CD4-positive, alpha-beta T cell treated with Interleukin-6 at 100 ng/mL for 8 hours (primary cell): ENCODE data around the gene EIF2B2.
A peak's percentile ranks its signal among the peaks of the same experiment; 100 is the strongest.

Source experiments
- DNase-seq: peaks from one replicate; pipeline ENCODE4 v3.0.0-alpha.2; 2020; ENCODE audit warnings: mixed read lengths, low spot score

EIF2B2 gene

GRCh38 chr14:75002392-75003249 lies at the start of gene EIF2B2:
EIF2B2 (plus strand) TSS chr14:75002921; CDS start chr14:75002991, 70 bp downstream.
- DNase-seq = peak; percentile 98

- no peak for DNase-seq
Measured at GRCh38 chr14:74953686-74954085, 49.0 kb upstream of the EIF2B2 start.

GRCh38 chr14:74954232-74954946 lies 48.3 kb upstream of the EIF2B2 start:
- DNase-seq = no peak

- no peak for DNase-seq
Measured at GRCh38 chr14:74954947-74955228, 47.8 kb upstream of the EIF2B2 start.

- DNase-seq = peak; percentile 13
Measured at GRCh38 chr14:74955229-74956026, 47.3 kb upstream of the EIF2B2 start, which contains the start of gene PGF. PGF (minus strand) TSS chr14:74955597; CDS start chr14:74955242, 355 bp downstream.

GRCh38 chr14:74956027-74956279 lies 46.8 kb upstream of the EIF2B2 start:
- DNase-seq = no peak

GRCh38 chr14:74956280-74957072 lies 46.2 kb upstream of the EIF2B2 start:
- no peak for DNase-seq

- DNase-seq = no peak
Measured at GRCh38 chr14:74959596-74960180, 43.0 kb upstream of the EIF2B2 start.

GRCh38 chr14:74960736-74961135 lies 42.0 kb upstream of the EIF2B2 start:
- no peak for DNase-seq

GRCh38 chr14:74961238-74961911 lies 41.3 kb upstream of the EIF2B2 start:
- DNase-seq = no peak

- no peak for DNase-seq
Measured at GRCh38 chr14:74962046-74962445, 40.7 kb upstream of the EIF2B2 start.

GRCh38 chr14:74962493-74962892 lies 40.2 kb upstream of the EIF2B2 start:
- DNase-seq = no peak

GRCh38 chr14:74963178-74963704 lies 39.5 kb upstream of the EIF2B2 start:
- no peak for DNase-seq

- DNase-seq = no peak
Measured at GRCh38 chr14:74963705-74964271, 38.9 kb upstream of the EIF2B2 start.

GRCh38 chr14:74964787-74965485 lies 37.8 kb upstream of the EIF2B2 start:
- no peak for DNase-seq

GRCh38 chr14:74965486-74966153 lies 37.1 kb upstream of the EIF2B2 start:
- DNase-seq = no peak

- DNase-seq = no peak
Measured at GRCh38 chr14:74968811-74969210, 33.9 kb upstream of the EIF2B2 start.

- no peak for DNase-seq
Measured at GRCh38 chr14:74973003-74973653, 29.6 kb upstream of the EIF2B2 start.

- no peak for DNase-seq
Measured at GRCh38 chr14:74973905-74974363, 28.8 kb upstream of the EIF2B2 start.
